ENCODE data around the gene SYT14. TPM values are rescaled to one million over a fixed set of nuclear protein-coding genes. Genes with fewer than 3 reads are reported as not detected.

The SYT14 gene
- total RNA-seq, 1 experiment from 2014 or later, result 0.07 TPM

GRCh38 chr1:210129759-210130158 lies 191.7 kb downstream of the SYT14 start:
- Histone ChIP-seq H3K36me3 (ENCODE audit: control insufficient read depth in 1 of 2, insufficient read depth in 2 of 2, low read length in 2 of 2) (no peaks in the 10 kb centered on the region), H3K4me2 (ENCODE audit: low read length) (no peak overlapping the region), H3K4me1 (ENCODE audit: control insufficient read depth in 1 of 2, insufficient read depth in 2 of 2, low read length in 2 of 2) (no peaks in the 10 kb centered on the region), H2AFZ (ENCODE audit: low read depth, low read length, poor library complexity, severe bottlenecking) (no peak overlapping the region), H3K27ac (ENCODE audit: low read depth, low read length) (no peak overlapping the region), H3K79me2 (ENCODE audit: insufficient read depth, low read length) (no peaks in the 10 kb centered on the region), H3K9me3 (ENCODE audit: control insufficient read depth in 1 of 2, insufficient read depth in 1 of 2, low read depth in 1 of 2, low read length in 2 of 2) (no peaks in the 10 kb centered on the region), H3K4me3 (replicated peaks in 1 of 2; ENCODE audit: low read depth in 1 of 2, low read length in 2 of 2) (no peak overlapping the region), H4K20me1 (ENCODE audit: insufficient read depth) (no peaks in the 10 kb centered on the region), H3K9ac (ENCODE audit: low read length) (no peak overlapping the region), H3K27me3 (ENCODE audit: insufficient read depth, low read length) (peaks cover 40% of the 10 kb centered on the region), H3K9me2 (ENCODE audit: insufficient read depth) (no peaks in the 10 kb centered on the region)
- POLR2A ChIA-PET, result no interaction called here
- CTCF ChIA-PET, result no interaction called here
- no peak for DNase-seq (ENCODE audit: low read depth, low spot score)
- ATAC-seq, result no peak
- TF ChIP-seq EGR1 (IDR thresholded peaks at IDR 0.05; ENCODE audit: low read depth), result no peak
- no peak for TF ChIP-seq CTCF (IDR thresholded peaks at IDR 0.05 in 2 of 3, conservative IDR thresholded peaks at IDR 0.05 in 1 of 3; ENCODE audit: borderline replicate concordance in 1 of 3, insufficient read depth in 1 of 3, low read depth in 2 of 3, low read length in 2 of 3)
- no peak for TF ChIP-seq FOSL1 (IDR thresholded peaks at IDR 0.05; ENCODE audit: low read depth)
- no peak for TF ChIP-seq ZBTB33 (IDR thresholded peaks at IDR 0.05; ENCODE audit: extremely low read depth, insufficient replicate concordance, low read length)
- no peak for TF ChIP-seq ZFX (IDR thresholded peaks at IDR 0.05)
- no peak for TF ChIP-seq ATF3 (IDR thresholded peaks at IDR 0.05)
- no peak for TF ChIP-seq SIN3A (IDR thresholded peaks at IDR 0.05; ENCODE audit: low read depth)
- TF ChIP-seq CEBPB (IDR thresholded peaks at IDR 0.05; ENCODE audit: low read depth), result no peak
- no peak for TF ChIP-seq RAD21 (IDR thresholded peaks at IDR 0.05; ENCODE audit: low read depth)
- TF ChIP-seq REST (IDR thresholded peaks at IDR 0.05; ENCODE audit: low read depth), result no peak
- no peak for TF ChIP-seq TCF7L2 (IDR thresholded peaks at IDR 0.05; ENCODE audit: borderline replicate concordance, extremely low read depth, insufficient read depth, insufficient read length)
- TF ChIP-seq EZH2phosphoT487 (IDR thresholded peaks at IDR 0.05; ENCODE audit: borderline replicate concordance), result no peak
- intact Hi-C loops (cut with micrococcal nuclease), result loop anchor here (5.0 kb wide), 1 partner anchor 112 kb away; no protein-coding TSS in a partner anchor
- RAD21 ChIA-PET (ENCODE audit: low non-redundant PET in 1 of 2, low total read pairs in 2 of 2, uncharacterized antibody in 2 of 2, unreplicated experiment in 2 of 2), result no interaction called here
- BruUV-seq (replicated peaks), result no TSS peak

Measured in HCT116 (cell line).